ENCODE results near the gene C16orf90. TPM values are rescaled to one million over a fixed set of nuclear protein-coding genes. Genes with fewer than 3 reads are reported as not detected.
A peak's percentile ranks its signal among the peaks of the same experiment; 100 is the strongest.

The C16orf90 gene
- total RNA-seq, 6 experiments from 2014 or later: not detected

DNA sequence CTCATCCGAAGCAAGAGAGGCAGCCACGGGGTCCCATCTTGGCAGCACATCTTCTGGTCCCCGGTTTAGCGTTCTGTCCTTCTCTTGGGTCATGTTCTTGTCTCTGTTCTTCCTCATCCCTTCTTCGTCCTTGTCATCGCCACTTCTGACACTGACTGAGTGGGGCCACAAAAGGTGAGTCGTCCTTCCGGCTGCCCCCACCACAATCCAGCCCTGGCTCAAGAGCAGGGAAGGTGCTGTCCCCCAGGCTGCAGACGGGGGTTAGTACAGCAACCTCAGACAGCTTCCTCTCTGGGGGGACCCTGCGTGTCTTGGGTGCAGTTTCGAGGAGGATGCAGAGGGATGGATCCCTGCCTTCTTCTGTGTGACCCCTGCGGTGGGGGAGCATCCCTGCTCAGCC lies 30.0 kb downstream of the C16orf90 start:
- DNase-seq (no peak), ATAC-seq (no peak)
- H3K4me3 ChIP-seq: no peak overlapping the region
- H3K27me3 ChIP-seq: no peaks in the 10 kb centered on the region
- 83% methylated on average over 9 of the region's 12 CpGs for WGBS (ENCODE audit: insufficient coverage, low coverage, low lambda C conversion rate, missing lambda C conversion rate)
- peaks cover 0 to 55% (median 11%) of the 10 kb centered on the region in 4 donors for H3K4me1 ChIP-seq
- H3K27ac ChIP-seq: no peak overlapping the region
- H3K9me3 ChIP-seq: no peaks in the 10 kb centered on the region
- peaks cover 0 to 8% (median 0%) of the 10 kb centered on the region in 4 donors for H3K36me3 ChIP-seq
- intact Hi-C loops (cut with DNase I): no loop called here
- TF ChIP-seq, protein P1, sequence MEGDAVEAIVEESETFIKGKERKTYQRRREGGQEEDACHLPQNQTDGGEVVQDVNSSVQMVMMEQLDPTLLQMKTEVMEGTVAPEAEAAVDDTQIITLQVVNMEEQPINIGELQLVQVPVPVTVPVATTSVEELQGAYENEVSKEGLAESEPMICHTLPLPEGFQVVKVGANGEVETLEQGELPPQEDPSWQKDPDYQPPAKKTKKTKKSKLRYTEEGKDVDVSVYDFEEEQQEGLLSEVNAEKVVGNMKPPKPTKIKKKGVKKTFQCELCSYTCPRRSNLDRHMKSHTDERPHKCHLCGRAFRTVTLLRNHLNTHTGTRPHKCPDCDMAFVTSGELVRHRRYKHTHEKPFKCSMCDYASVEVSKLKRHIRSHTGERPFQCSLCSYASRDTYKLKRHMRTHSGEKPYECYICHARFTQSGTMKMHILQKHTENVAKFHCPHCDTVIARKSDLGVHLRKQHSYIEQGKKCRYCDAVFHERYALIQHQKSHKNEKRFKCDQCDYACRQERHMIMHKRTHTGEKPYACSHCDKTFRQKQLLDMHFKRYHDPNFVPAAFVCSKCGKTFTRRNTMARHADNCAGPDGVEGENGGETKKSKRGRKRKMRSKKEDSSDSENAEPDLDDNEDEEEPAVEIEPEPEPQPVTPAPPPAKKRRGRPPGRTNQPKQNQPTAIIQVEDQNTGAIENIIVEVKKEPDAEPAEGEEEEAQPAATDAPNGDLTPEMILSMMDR (IDR thresholded peaks at IDR 0.05): no peak
- no peak for TF ChIP-seq POLR2A (IDR thresholded peaks at IDR 0.05)

DNA sequence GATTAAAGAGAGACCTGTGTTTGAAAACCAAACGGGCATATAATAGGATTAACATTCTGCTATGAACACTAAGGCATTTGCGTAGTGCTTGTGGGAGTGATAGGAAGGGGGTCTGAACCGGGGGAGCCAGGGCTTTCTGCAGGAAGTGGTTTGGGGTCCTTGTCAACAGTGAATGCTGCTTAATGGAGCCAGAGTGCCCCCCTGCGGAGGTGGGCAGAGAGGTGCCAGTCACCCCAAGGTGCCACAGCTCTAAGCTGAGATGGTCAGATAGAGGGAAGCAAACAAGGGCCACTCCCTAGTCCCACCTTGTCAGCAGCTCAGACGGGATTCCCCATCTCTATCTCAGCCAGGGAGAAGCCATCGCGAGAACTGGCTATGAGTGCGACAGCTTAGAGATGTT lies 34.1 kb downstream of the C16orf90 start:
- DNase-seq (no peak), ATAC-seq (no peak)
- Histone ChIP-seq H3K4me3 (no peak overlapping the region), H3K27ac (no peak overlapping the region), H3K9me3 (no peaks in the 10 kb centered on the region), H3K36me3 (peaks cover 0 to 5% (median 0%) of the 10 kb centered on the region in 4 donors), H3K4me1 (peaks cover 0 to 63% (median 15%) of the 10 kb centered on the region in 4 donors), H3K27me3 (no peaks in the 10 kb centered on the region)
- TF ChIP-seq, protein P1 (IDR thresholded peaks at IDR 0.05): no peak
- no peak for TF ChIP-seq POLR2A (IDR thresholded peaks at IDR 0.05)
- WGBS (ENCODE audit: insufficient coverage, low coverage, low lambda C conversion rate, missing lambda C conversion rate): 23% methylated on average over 5 of the region's 8 CpGs
- intact Hi-C loops (cut with DNase I): no loop called here

GRCh38 chr16:3460585-3460984 lies 34.7 kb downstream of the C16orf90 start:
- DNase-seq: no peak

DNA sequence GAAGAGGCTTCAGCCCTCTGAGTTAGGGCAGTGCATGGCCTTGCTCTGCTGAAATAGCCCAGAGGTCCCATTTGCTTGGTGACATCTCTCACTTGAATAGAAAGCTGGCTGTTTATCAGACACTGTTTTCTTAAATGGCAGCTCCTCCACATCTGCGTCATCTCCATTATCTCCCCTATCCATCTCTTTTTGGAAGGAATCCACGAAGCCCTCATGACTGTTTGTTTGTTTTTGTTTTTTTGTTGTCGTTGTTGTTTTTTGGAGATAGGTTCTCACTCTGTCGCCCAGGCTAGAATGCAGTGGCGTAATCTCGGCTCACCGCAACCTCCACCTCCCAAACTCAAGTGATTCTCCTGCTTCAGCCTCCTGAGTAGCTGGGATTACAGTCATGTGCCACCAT lies 35.2 kb downstream of the C16orf90 start:
- no peak for ATAC-seq
- Histone ChIP-seq H3K27ac (peak overlapping the region in 2 of 3 donors; percentile 5 to 98), H3K4me1 (peaks cover 0 to 58% (median 14%) of the 10 kb centered on the region in 4 donors), H3K4me3 (peak overlapping the region in 2 of 3 donors; percentile 63 to 89), H3K27me3 (no peaks in the 10 kb centered on the region), H3K36me3 (no peaks in the 10 kb centered on the region), H3K9me3 (no peaks in the 10 kb centered on the region)
- TF ChIP-seq POLR2A (IDR thresholded peaks at IDR 0.05): no peak
- TF ChIP-seq, protein P1 (IDR thresholded peaks at IDR 0.05): no peak
- 50% methylated on average over 7 of the region's 7 CpGs for WGBS (ENCODE audit: insufficient coverage, low coverage, low lambda C conversion rate, missing lambda C conversion rate)
- intact Hi-C loops (cut with DNase I): no loop called here
- DNase-seq: no peak

More at GRCh38 chr16:3460585-3460984, 34.7 kb downstream of the C16orf90 start:
- no peaks in the 10 kb centered on the region for H3K9me3 ChIP-seq
- 63% methylated on average over 7 of the region's 8 CpGs for WGBS (ENCODE audit: insufficient coverage, low coverage, low lambda C conversion rate, missing lambda C conversion rate)
- TF ChIP-seq POLR2A (IDR thresholded peaks at IDR 0.05): no peak
- TF ChIP-seq, protein P1 (IDR thresholded peaks at IDR 0.05): no peak
- H3K36me3 ChIP-seq: no peaks in the 10 kb centered on the region
- H3K27me3 ChIP-seq: no peaks in the 10 kb centered on the region
- no peak for ATAC-seq
- intact Hi-C loops (cut with DNase I): no loop called here
- H3K4me3 ChIP-seq: no peak overlapping the region
- H3K4me1 ChIP-seq: peaks cover 0 to 63% (median 14%) of the 10 kb centered on the region in 4 donors
- peak overlapping the region in 1 of 3 donors; percentile 98 for H3K27ac ChIP-seq

Data from right lobe of liver (tissue), 6 donors.